ENCODE data around the gene TBC1D3L. TPM values are rescaled to one million over a fixed set of nuclear protein-coding genes. Genes with fewer than 3 reads are reported as not detected.
"Not testable (repeated sequence)": the region's sequence is repeated elsewhere in the genome, so short reads cannot be mapped to it uniquely, and the experiment has no call there.

The TBC1D3L gene
- total RNA-seq (2014; rRNA removed; shearing (Covaris generic)), result 2.8 and 4.6 TPM in 2 replicates

DNA sequence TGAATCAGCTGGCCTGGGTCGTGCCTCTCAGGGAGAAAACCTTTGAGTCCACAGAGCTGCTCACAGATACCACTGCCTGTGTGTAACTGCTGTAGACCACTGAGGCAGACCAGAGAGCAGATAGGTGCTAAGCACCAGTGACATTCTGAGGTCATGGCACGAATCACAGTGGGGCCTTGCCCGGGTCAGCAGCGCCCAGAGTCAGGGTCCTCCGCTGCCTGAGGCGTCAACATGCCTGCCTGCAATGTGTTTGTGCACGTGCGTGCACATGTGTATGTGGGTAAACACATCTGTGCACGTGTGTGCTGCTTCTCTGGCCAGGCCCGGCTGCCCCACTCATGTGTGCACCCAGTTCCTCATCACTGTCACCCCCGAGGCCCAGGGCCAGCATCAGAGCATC lies at the start of gene TBC1D3L:
TBC1D3L (minus strand) TSS at position 101 of the 400 bp plus-strand sequence. CDS start 1,540 bp downstream, outside the sequence.
- not testable (repeated sequence) for DNase-seq (ENCODE audit: low spot score)

DNA sequence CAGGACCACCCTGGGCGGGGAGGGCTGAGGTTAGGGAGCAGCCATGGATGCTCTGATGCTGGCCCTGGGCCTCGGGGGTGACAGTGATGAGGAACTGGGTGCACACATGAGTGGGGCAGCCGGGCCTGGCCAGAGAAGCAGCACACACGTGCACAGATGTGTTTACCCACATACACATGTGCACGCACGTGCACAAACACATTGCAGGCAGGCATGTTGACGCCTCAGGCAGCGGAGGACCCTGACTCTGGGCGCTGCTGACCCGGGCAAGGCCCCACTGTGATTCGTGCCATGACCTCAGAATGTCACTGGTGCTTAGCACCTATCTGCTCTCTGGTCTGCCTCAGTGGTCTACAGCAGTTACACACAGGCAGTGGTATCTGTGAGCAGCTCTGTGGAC lies 14.8 kb upstream of the TBC1D3L start, which contains the start of gene TBC1D3D:
TBC1D3D (plus strand) TSS at position 301 of the 400 bp plus-strand sequence. CDS start 1,585 bp downstream, outside the sequence.
- not testable (repeated sequence) for DNase-seq (ENCODE audit: low spot score)

Other genes starting within 250 kb of the TBC1D3L start
- gene HNF1B, start 244.0 kb downstream of the TBC1D3L start, total RNA-seq (2014; rRNA removed; shearing (Covaris generic)), result not detected in 2 replicates
- gene TBC1D3K, start 64.6 kb downstream of the TBC1D3L start, total RNA-seq (2014; rRNA removed; shearing (Covaris generic)), result 0.10 TPM in 1 of 2 replicates, not detected in the other
- gene TBC1D3D, start 14.9 kb upstream of the TBC1D3L start, total RNA-seq (2014; rRNA removed; shearing (Covaris generic)), result not detected in 2 replicates
- gene TBC1D3C, start 79.6 kb upstream of the TBC1D3L start, total RNA-seq (2014; rRNA removed; shearing (Covaris generic)), result not detected in 2 replicates
- not detected in 2 replicates for gene TBC1D3E, start 138.9 kb upstream of the TBC1D3L start, total RNA-seq (2014; rRNA removed; shearing (Covaris generic))
- gene TBC1D3, start 203.5 kb upstream of the TBC1D3L start, total RNA-seq (2014; rRNA removed; shearing (Covaris generic)), result not detected in 2 replicates